GM21717 (cell line): ENCODE measurements around the gene ZNF343.

ENCODE experiments used
- ATAC-seq: cut with Tn5 transposase; IDR thresholded peaks from one replicate; pipeline ENCODE4 v1.9.1; 2021; ENCODE audit warnings: mild to moderate bottlenecking, moderate library complexity; ENCODE audit not compliant: unreplicated experiment

Gene ZNF343

GRCh38 chr20:2446845-2447244 lies 61.9 kb downstream of the ZNF343 start:
- no peak for ATAC-seq
